CD4-positive, alpha-beta T cell treated with Interleukin-4 for 1 hour (primary cell): ENCODE measurements around the gene ZBTB1.
"Not testable (repeated sequence)": the region's sequence is repeated elsewhere in the genome, so short reads cannot be mapped to it uniquely, and the experiment has no call there.

ENCODE experiments used
- DNase-seq, 2 donors: peaks; one replicate each; pipeline ENCODE4 v3.0.0-alpha.2; 2020 to 2022

Gene ZBTB1

DNA sequence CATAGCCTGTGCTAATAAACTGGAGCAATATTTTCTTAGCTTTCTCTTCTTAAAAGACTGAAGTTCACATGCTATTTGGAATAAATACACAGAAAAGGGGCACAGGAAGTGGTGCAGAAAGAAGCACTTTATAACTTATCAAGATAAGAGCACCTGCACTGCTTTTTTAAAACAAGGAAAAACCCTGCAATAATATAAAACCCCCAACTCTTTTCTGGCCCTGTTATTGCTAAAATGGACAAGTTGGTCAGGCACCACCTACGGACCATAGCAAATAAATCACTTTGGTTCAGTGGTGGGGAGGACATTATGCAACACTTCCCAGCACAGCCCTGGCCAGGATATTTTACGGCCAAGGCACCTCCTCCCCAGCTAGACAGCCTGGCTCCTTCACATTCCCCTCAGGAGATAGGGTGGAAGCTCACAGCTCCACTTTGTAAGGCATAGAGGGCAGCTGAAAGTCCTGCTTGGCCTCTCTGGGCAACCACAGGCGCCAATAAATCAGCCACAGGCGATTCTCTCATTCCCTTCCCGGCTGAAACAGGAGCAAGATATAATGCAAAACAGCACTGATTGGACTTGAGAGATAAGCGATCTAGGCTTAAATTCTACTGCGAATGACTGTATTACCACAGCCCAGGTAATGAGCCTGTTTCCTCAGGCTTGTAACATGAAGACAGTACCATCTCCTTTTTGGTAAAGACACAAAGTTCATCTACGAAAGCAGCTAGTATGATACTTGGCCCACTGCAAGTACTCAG, 3.0 kb upstream of the ZBTB1 start:
- DNase-seq: peak in 1 of 2 donors; percentile 63

DNA sequence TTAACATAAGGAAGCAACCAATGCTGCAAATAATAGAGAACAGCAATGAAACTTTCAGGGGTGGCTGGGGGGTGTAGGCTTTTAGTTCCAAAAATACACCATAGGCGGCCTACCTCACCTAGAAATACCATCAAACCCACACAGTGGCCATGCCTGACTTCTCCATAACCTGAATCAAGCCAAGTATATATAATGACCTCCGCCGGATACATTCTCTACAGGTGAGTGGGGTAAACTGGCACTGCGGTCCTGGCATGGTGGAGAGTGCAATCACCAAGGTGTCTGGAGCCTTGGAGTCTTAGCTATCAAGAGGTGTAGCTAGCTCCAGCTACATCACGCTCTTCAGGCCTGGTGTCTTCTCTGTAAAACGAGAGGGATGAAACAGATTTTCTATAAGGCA, 2.1 kb upstream of the ZBTB1 start:
- DNase-seq: peak; percentile 31 to 52

DNA sequence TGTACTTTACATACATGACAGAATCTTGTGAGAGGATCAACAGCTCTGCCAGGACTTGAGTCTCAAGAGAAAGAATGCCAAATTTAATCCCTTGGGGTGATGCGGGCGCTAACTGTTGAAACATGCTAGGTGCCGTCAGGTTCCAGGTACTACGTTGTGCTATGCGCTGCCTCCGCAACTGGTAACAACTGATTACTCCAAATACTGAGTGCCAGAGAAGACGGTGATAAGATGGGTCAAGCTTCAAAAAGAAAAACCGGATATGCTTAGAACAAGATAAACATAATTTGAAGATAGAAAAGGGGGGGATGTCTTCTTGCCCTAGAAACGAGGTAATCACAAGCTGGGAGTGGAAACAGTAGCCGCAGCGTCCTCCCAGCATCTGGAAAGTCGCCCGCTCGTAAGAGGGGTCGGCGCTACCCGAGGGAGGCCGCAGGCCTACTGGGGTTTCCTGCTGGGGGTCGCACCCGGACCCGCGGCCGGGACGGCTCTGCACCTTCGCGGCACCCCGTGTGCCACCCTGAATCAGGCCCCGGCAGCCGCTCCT, 1.6 kb upstream of the ZBTB1 start:
- DNase-seq: peak; percentile 30 to 61

- peak; percentile 98 for DNase-seq
These were observed 898 bp upstream of the ZBTB1 start, which contains the start of gene ZBTB25 for GRCh38 chr14:64503434-64504309. TSS of gene ZBTB25 (minus strand) at chr14:64503838. CDS start at chr14:64490533, 13,305 bp downstream.

DNA sequence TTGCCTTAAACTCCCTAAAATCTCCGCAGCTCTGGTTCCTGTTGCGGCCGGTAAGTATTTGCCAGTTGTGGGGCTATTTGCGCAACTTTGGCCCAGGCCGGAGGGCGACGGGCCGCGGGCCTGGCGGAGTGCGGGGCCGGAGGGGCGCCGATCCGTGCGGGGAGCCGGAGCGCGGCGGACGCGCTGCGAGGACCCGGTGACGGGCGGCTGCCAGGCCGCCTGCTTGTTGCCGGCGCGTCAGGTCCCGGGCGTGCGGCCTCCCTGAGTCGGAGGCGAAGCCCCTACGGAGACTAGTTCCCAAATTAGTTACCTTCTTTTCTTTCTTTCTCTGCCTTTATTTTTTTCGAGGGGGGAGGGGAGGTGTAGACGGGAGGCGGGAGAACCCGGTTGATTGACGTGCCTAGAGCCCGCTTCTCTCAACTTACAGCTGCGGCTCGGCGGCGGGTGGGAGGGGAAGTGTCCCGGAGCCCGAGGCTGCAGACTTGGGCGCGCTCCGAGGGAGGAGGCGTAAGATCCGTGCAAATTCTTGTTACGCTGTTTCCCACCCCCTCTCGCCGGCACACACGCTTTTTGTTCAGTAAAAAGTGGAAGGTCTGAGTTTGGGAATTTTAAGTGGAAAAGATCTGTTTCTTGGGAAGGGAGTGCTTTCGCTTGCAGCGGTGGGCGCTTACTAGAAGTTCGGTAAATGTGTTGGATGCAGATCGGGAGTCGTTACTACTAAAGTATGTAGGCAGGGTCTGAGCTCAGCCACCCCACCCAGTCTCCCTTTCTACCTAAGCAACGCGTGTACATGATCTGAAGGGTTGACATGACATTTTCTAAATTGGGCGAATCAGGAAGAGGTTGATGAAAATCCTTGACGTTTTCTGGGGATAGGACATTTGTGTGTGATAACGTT, 576 bp downstream of the ZBTB1 start:
- peak; percentile 87 to 89 for DNase-seq

- no peak for DNase-seq
These were observed 2.2 kb downstream of the ZBTB1 start for GRCh38 chr14:64506721-64507120.

- DNase-seq: peak in 1 of 2 donors; percentile 27
These were observed 3.0 kb downstream of the ZBTB1 start for GRCh38 chr14:64507376-64508156.

- DNase-seq: peak in 1 of 2 donors; percentile 19
These were observed 3.7 kb downstream of the ZBTB1 start for GRCh38 chr14:64508215-64508776.

- no peak for DNase-seq
These were observed 4.5 kb downstream of the ZBTB1 start for GRCh38 chr14:64509036-64509435.

DNA sequence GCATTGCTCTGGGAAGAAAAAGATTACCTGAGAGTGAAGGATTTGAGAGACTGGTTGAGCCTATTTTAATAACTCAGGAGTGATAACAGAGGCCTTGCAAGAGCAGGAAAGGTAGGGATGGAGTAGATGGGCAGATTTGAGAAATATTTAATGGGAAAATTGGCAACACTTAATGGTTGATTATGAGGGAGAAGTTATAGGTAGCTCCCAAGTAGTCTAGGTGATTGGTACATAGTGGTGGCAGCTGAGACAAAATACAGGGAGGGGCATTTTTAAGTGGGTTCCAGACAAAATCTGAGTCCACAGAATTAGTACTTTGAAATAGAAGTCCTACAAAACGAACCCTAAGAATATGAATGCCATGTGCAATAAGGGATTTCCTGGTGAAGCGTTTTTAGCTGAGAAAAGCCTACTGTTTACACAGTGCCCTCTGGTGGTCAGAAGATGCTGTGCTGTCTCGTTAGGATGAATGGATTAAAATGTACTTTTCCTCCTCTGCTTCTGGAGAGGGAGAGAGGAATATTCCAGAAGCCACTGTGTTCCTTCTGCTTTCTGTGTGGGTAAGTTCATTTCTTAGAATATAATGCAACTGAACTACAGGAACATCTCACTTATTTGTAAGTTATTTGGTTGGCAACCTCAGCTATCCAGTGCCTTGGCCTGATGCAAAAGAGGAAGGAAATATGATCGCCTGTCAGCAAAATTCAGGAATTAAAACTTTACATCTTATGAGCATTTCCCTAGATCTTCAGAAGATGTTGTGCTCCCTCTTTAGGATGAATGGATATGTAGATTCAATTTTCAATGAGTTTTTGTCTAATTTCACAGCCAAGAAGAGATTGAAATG, 6.5 kb downstream of the ZBTB1 start:
- peak; percentile 65 to 80 for DNase-seq

GRCh38 chr14:64513271-64513670, 8.7 kb downstream of the ZBTB1 start:
- no peak for DNase-seq

DNA sequence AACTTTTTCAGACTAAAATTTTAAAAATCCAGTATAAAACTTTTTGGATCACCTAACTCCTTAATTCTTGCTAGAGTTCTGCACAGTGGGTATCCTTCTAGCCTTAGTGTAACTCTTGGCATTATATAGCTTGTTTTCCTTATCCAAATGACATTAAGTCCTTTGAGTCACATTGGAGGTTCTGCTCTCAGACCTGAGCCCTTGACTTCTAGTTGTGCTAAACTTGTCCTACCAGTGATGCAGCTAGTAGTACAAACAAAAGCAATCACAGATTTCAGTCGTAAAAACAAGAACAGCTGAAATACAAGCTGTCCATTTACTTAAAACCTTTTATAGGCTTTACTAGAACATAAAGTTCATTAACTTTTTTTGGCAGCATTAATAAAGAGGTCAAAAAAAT, 10.5 kb downstream of the ZBTB1 start:
- no peak for DNase-seq

- no peak for DNase-seq
These were observed 12.4 kb downstream of the ZBTB1 start for GRCh38 chr14:64516969-64517368.

DNA sequence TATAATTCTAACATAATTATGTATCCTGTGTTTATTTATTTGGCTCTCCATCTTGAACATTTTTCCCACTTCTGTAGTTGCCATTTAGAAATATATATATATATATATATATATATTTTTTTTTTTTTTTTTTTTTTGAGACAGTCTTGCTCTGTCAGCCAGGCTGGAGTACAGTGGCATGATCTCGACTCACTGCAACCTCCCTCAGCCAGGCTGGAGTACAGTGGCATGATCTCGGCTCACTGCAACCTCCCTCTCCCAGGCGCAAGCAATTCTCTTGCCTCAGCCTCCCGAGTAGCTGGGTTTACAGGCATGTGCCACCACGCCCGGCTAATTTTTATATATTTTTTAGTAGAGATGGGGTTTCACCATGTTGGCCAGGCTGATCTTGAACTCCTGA, 13.1 kb downstream of the ZBTB1 start:
- DNase-seq: not testable (repeated sequence)

DNA sequence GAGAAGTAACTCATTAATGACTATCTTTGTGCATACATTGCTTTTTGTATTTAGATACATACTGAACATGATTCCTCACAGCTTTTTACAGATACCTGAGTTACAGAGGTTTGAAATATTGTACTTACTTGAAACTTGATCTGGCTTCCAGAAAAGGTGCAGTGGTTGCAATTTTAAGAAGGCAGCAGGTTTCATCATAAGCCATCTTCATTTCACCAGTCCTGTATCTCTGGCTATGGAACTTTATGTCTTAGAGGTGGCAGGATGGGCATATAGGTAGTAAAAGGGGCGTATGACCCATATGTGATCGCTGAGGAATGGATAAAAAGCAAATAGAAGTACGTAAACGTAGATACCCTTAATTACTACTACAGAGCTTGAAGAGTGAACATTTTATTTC, 13.7 kb downstream of the ZBTB1 start:
- no peak for DNase-seq

DNA sequence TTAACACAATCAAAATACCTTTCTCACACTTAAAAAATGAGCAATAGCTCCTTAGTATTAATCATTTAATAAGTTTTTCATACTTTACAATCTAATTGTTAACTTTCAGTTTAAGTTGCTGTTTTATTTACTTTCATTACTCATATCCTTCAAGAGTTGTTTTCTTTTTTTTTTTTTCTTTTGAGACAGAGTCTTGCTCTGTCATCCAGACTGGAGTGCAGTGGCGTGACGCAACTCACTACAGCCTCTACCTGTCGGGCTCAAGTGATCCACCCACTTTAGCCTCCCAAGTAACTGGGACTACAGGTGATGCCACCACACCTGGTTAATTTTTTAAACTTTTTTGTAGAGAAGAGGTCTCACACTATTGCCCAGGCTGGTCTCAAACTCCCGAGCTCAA, 16.1 kb downstream of the ZBTB1 start:
- no peak for DNase-seq

DNA sequence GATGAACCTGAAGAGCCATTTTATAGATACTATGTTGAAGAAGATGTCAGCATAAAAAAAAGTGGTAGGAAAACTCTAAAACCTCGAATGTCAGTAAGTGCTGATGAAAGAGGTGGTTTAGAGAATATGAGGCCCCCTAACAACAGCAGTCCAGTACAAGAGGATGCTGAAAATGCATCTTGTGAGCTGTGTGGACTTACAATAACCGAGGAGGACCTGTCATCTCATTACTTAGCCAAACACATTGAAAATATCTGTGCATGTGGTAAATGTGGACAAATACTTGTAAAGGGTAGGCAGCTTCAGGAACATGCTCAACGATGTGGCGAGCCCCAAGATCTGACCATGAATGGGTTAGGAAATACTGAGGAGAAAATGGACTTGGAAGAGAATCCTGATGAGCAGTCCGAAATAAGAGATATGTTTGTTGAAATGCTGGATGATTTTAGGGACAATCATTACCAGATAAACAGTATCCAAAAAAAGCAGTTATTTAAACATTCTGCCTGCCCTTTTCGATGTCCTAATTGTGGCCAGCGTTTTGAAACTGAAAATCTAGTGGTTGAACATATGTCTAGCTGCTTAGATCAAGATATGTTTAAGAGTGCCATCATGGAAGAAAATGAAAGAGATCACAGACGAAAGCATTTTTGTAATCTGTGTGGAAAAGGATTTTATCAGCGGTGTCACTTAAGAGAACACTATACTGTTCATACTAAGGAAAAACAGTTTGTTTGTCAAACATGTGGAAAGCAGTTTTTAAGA, 18.2 kb downstream of the ZBTB1 start:
- no peak for DNase-seq

DNA sequence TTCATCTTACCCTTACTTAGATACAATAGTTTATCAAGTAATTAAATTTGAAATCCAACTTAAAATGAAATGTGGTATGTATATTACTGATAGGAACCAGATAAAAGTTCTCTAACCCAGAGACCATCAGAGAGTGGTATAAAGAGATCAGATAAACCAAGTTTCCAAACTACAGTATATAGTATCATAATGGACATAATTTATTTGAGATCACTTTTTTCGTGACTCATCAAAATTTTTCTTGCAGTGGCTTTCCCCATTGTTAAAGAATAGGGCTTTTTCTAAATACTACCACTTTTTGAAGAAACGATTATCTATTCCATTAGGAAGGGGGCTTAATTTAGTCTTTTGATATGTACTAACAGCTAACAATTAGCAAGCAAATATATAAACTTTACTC, 20.8 kb downstream of the ZBTB1 start:
- no peak for DNase-seq

- DNase-seq: no peak
These were observed 27.0 kb downstream of the ZBTB1 start for GRCh38 chr14:64531567-64531966.
